Astrocyte (in vitro differentiated cells and primary cell): ENCODE results near the gene MPP2.

Experiments used
- CTCF ChIP-seq: IDR thresholded peaks from 2 replicates; pipeline ENCODE4 v1.5.1; 2011; ENCODE audit warnings: low read depth, mild to moderate bottlenecking, inconsistent platforms, low read length, moderate library complexity; ENCODE audit not compliant: insufficient read depth
- EZH2 ChIP-seq: IDR thresholded peaks from 2 replicates; pipeline ENCODE4 v1.6.1; 2012; ENCODE audit warnings: mild to moderate bottlenecking, low read length, inconsistent platforms; ENCODE audit not compliant: insufficient read depth

DNA sequence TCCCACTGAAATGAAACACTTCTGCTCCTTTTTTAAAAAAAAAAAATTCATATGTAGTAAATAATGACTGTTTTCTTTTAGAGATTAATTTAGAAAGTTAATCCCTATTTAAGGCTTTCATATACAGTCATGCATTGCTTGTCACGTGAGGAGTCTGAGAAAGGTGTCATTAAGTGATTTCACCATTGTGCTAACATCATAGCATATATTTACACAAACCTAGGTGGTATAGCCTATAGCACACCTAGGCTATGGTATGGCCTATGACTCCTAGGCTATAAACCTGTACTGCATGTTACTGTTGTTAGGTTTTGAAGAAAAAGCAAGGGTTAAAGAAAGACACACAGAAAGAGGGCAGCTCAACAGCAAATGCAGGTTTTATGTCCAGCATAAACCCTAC is 21.3 kb upstream of the MPP2 start:
- no peak for TF ChIP-seq CTCF
- no peak for TF ChIP-seq EZH2
